Retinal pigment epithelial cell (primary cell): ENCODE measurements around the gene LHPP.

ENCODE experiments used
- DNase-seq: peaks from one replicate; pipeline ENCODE4 v3.0.0-alpha.2; 2010; ENCODE audit warnings: low read depth
- H3K4me3 ChIP-seq: 2 replicates; pipeline ENCODE4 v1.5.1; 2011; ENCODE audit warnings: mild to moderate bottlenecking, low read length, control low read depth, moderate library complexity
- CTCF ChIP-seq: conservative IDR thresholded peaks from 2 replicates; pipeline ENCODE4 v1.5.1; 2011; ENCODE audit warnings: low read depth, low read length, control low read depth, inconsistent platforms

LHPP gene

GRCh38 chr10:124618470-124619073, 156.9 kb downstream of the LHPP start:
- no peak overlapping the region for H3K4me3 ChIP-seq
- DNase-seq: no peak
- TF ChIP-seq CTCF: no peak

GRCh38 chr10:124619195-124619594, 157.6 kb downstream of the LHPP start:
- no peak for DNase-seq
- TF ChIP-seq CTCF: no peak
- H3K4me3 ChIP-seq: no peak overlapping the region

- H3K4me3 ChIP-seq: no peak overlapping the region
- TF ChIP-seq CTCF: no peak
- DNase-seq: no peak
These were observed 158.3 kb downstream of the LHPP start for GRCh38 chr10:124619802-124620490.

- H3K4me3 ChIP-seq: no peak overlapping the region
- DNase-seq: no peak
- TF ChIP-seq CTCF: no peak
These were observed 160.0 kb downstream of the LHPP start for GRCh38 chr10:124621637-124622036.

- no peak for TF ChIP-seq CTCF
- no peak overlapping the region for H3K4me3 ChIP-seq
- DNase-seq: no peak
These were observed 160.5 kb downstream of the LHPP start for GRCh38 chr10:124622158-124622557.

- TF ChIP-seq CTCF: no peak
- no peak overlapping the region for H3K4me3 ChIP-seq
- no peak for DNase-seq
These were observed 161.4 kb downstream of the LHPP start for GRCh38 chr10:124622866-124623536.
